Esophagus muscularis mucosa (tissue), 4 donors: ENCODE data around the gene DXO.
"Not testable (repeated sequence)": the region's sequence is repeated elsewhere in the genome, so short reads cannot be mapped to it uniquely, and the experiment has no call there.

ENCODE experiments used
- EP300 ChIP-seq: sonication (generic); formaldehyde crosslinking; IDR thresholded peaks from one replicate; pipeline ENCODE4 v1.6.1; 2017; ENCODE audit warnings: antibody characterized with exemption
- POLR2A ChIP-seq: fragments of 450-650 bp; IDR thresholded peaks from one replicate; pipeline ENCODE4 v1.6.1; 2017; ENCODE audit warnings: antibody characterized with exemption, moderate library complexity, mild to moderate bottlenecking, low read depth
- POLR2AphosphoS5 ChIP-seq, 2 donors: sonication (generic); formaldehyde crosslinking; IDR thresholded peaks; one replicate each; pipeline ENCODE4 v1.6.1; 2017; ENCODE audit warnings: antibody characterized with exemption in 2 of 2
- TF ChIP-seq, protein P1 (sequence below), 3 experiments: fragments of 200-600 bp in 2 of 3; fragments of 450-650 bp in 1 of 3; sonication (generic) in 2 of 3; IDR thresholded peaks; one replicate each; pipeline ENCODE4 v1.5.1; 2017 to 2019; ENCODE audit warnings: antibody characterized with exemption in 3 of 3, mild to moderate bottlenecking in 2 of 3, moderate library complexity in 1 of 3

DNA sequence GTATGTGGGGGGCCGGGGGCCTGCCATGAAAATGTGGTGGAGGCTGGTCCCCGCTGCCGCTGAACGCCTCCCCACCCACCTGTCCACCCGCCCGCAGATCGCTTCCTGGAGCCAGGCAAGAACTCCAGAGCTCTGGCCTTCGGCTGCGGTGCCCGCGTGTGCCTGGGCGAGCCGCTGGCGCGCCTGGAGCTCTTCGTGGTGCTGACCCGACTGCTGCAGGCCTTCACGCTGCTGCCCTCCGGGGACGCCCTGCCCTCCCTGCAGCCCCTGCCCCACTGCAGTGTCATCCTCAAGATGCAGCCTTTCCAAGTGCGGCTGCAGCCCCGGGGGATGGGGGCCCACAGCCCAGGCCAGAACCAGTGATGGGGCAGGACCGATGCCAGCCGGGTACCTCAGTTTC, 36.1 kb upstream of the DXO start:
- TF ChIP-seq, protein P1, sequence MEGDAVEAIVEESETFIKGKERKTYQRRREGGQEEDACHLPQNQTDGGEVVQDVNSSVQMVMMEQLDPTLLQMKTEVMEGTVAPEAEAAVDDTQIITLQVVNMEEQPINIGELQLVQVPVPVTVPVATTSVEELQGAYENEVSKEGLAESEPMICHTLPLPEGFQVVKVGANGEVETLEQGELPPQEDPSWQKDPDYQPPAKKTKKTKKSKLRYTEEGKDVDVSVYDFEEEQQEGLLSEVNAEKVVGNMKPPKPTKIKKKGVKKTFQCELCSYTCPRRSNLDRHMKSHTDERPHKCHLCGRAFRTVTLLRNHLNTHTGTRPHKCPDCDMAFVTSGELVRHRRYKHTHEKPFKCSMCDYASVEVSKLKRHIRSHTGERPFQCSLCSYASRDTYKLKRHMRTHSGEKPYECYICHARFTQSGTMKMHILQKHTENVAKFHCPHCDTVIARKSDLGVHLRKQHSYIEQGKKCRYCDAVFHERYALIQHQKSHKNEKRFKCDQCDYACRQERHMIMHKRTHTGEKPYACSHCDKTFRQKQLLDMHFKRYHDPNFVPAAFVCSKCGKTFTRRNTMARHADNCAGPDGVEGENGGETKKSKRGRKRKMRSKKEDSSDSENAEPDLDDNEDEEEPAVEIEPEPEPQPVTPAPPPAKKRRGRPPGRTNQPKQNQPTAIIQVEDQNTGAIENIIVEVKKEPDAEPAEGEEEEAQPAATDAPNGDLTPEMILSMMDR (IDR thresholded peaks at IDR 0.05) = not testable (repeated sequence)
- TF ChIP-seq POLR2A; EP300; POLR2AphosphoS5 (IDR thresholded peaks at IDR 0.05): not testable (repeated sequence)
